Measurements from ENCODE around the gene SLC4A2.

DNA sequence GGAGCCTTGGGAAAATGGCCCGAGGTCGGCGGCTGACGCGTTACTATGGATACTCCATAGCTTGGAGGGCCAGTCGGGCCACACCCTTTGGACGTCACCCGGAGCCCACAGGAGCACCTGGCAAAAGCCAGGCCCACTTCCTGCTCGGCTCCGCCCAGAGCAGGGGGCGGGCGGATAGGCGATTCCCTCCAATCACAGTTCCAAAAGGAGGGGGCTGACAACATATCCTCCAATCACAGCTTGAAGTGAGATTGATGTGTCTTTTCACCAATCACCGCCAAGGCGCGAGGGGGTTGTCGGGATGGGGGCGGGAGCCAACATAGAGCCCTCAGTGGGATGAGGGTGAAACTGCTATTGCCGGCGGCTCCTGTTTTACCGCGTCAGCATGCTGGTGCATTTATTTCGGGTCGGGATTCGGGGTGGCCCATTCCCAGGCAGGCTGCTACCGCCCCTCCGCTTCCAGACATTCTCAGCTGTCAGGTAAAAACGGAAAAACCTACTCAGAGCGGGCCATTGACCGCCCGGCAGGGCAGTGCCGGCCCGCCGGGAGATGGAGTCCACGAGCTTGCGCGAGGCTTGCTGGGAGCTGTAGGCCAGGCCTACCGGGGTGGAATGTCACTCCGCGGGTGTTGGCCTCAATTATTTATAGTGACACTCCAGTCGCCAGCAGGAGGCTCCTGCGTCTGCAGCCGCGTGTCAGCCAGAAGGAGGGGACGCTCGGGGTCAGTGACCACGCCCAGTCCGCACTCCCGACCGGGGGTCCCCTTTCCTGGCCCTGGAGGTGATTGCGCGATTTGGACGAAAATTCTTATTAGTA lies 31.1 kb upstream of the SLC4A2 start, which contains the start of gene ABCB8:
- TF ChIP-seq, protein P1, sequence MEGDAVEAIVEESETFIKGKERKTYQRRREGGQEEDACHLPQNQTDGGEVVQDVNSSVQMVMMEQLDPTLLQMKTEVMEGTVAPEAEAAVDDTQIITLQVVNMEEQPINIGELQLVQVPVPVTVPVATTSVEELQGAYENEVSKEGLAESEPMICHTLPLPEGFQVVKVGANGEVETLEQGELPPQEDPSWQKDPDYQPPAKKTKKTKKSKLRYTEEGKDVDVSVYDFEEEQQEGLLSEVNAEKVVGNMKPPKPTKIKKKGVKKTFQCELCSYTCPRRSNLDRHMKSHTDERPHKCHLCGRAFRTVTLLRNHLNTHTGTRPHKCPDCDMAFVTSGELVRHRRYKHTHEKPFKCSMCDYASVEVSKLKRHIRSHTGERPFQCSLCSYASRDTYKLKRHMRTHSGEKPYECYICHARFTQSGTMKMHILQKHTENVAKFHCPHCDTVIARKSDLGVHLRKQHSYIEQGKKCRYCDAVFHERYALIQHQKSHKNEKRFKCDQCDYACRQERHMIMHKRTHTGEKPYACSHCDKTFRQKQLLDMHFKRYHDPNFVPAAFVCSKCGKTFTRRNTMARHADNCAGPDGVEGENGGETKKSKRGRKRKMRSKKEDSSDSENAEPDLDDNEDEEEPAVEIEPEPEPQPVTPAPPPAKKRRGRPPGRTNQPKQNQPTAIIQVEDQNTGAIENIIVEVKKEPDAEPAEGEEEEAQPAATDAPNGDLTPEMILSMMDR (conservative IDR thresholded peaks at IDR 0.05 in 1 of 2, IDR thresholded peaks at IDR 0.05 in 1 of 2; ENCODE audit: extremely low read depth in 1 of 2, insufficient read depth in 1 of 2, low read depth in 1 of 2, low read length in 2 of 2) = peak in 1 of 2 donors; percentile 61
- TF ChIP-seq EZH2 (IDR thresholded peaks at IDR 0.05; ENCODE audit: borderline replicate concordance, low read length) = no peak

Data from mammary epithelial cell (primary cell).